HepG2 (cell line): ENCODE measurements around the gene UNC5B. TPM values are rescaled to one million over a fixed set of nuclear protein-coding genes. Genes with fewer than 3 reads are reported as not detected.

Experiments used
- CBX5 ChIP-seq: sonication (generic); formaldehyde crosslinking; IDR thresholded peaks from 2 replicates; pipeline ENCODE4 v1.4.0; 2020; ENCODE audit warnings: missing genetic modification reagents, borderline replicate concordance
- EED ChIP-seq: sonication (generic); formaldehyde crosslinking; IDR thresholded peaks from 2 replicates; pipeline ENCODE4 v1.5.0; 2020; ENCODE audit warnings: mild to moderate bottlenecking, missing genetic modification reagents
- ERF ChIP-seq: IDR thresholded peaks from 2 replicates; pipeline ENCODE4 v1.6.1; 2018; ENCODE audit warnings: missing biosample characterization, missing genetic modification reagents
- HDAC2 ChIP-seq: sonication (generic); formaldehyde crosslinking; IDR thresholded peaks from 2 replicates; pipeline ENCODE4 v1.4.0; 2020; ENCODE audit warnings: missing genetic modification reagents
- KDM2A ChIP-seq: sonication (generic); formaldehyde crosslinking; IDR thresholded peaks from 2 replicates; pipeline ENCODE4 v1.4.0; 2020; ENCODE audit warnings: low read depth, missing genetic modification reagents, borderline replicate concordance
- KMT2B ChIP-seq: IDR thresholded peaks from 2 replicates; pipeline ENCODE4 v1.6.1; 2016; ENCODE audit warnings: missing genetic modification reagents, missing compliant biosample characterization
- POLR2G ChIP-seq: fragments of 200-400 bp; formaldehyde crosslinking; IDR thresholded peaks from 2 replicates; pipeline ENCODE4 v1.6.1; 2018; ENCODE audit warnings: mild to moderate bottlenecking, low read depth, low read length, moderate library complexity
- RARA ChIP-seq: IDR thresholded peaks from 2 replicates; pipeline ENCODE4 v1.6.1; 2016; ENCODE audit warnings: missing genetic modification reagents, missing compliant biosample characterization
- RBFOX2 ChIP-seq: fragments of 200-400 bp; formaldehyde crosslinking; IDR thresholded peaks from 2 replicates; pipeline ENCODE4 v1.6.1; 2017; ENCODE audit warnings: low read depth, mild to moderate bottlenecking, low read length
- SOX5 ChIP-seq: IDR thresholded peaks from 2 replicates; pipeline ENCODE4 v1.6.1; 2016; ENCODE audit warnings: borderline replicate concordance
- TARDBP ChIP-seq: sonication (generic); formaldehyde crosslinking; IDR thresholded peaks from 2 replicates; pipeline ENCODE4 v1.8.0; 2022; ENCODE audit warnings: mild to moderate bottlenecking, missing genetic modification reagents
- ZNF225 ChIP-seq: sonication (generic); formaldehyde crosslinking; IDR thresholded peaks from 2 replicates; pipeline ENCODE4 v1.4.0; 2020; ENCODE audit warnings: mild to moderate bottlenecking, missing genetic modification reagents
- ZNF350 ChIP-seq: sonication (generic); formaldehyde crosslinking; IDR thresholded peaks from 2 replicates; pipeline ENCODE4 v1.4.0; 2020; ENCODE audit warnings: mild to moderate bottlenecking, low read depth, missing genetic modification reagents, borderline replicate concordance
- polyA plus RNA-seq, 8 experiments: library from polyadenylated mRNA; depleted of rRNA in 3 of 8; stranded (reverse) in 7 of 8; unstranded in 1 of 8; fragments of >200 nt; fragmentation: Illumina TruSeq in 4 of 8; extraction: Trizol in 4 of 8; gene quantifications; 2 replicates each; pipeline versions ENCODE4 v1.2.1 to v1.2.3, GENCODE V29; 2011 to 2016; ENCODE audit warnings: low read depth in 4 of 8, missing spikeins in 1 of 8, mixed read lengths in 1 of 8; ENCODE audit not compliant: insufficient read depth in 1 of 8
- total RNA-seq, 5 experiments: library from RNA; depleted of rRNA; stranded (reverse); fragments of >200 nt; fragmentation: Illumina TruSeq; extraction: Trizol; gene quantifications; 2 replicates each; pipeline ENCODE4 v1.2.3, GENCODE V29; 2016; ENCODE audit warnings: low read depth in 1 of 5
- TF ChIP-seq, protein P1 (sequence below): sonication (generic); formaldehyde crosslinking; IDR thresholded peaks from 2 replicates; pipeline ENCODE4 v1.4.0; 2020; ENCODE audit warnings: missing genetic modification reagents, borderline replicate concordance
- TF ChIP-seq, protein P2 (sequence below): sonication (generic); formaldehyde crosslinking; IDR thresholded peaks from 2 replicates; pipeline ENCODE4 v1.8.0; 2022; ENCODE audit warnings: mild to moderate bottlenecking, missing genetic modification reagents, moderate library complexity
- TF ChIP-seq, protein P3 (sequence below): sonication (generic); formaldehyde crosslinking; IDR thresholded peaks from 2 replicates; pipeline ENCODE4 v1.4.0; 2020; ENCODE audit warnings: missing genetic modification reagents, borderline replicate concordance
- TF ChIP-seq, protein P4 (sequence below): IDR thresholded peaks from 2 replicates; pipeline ENCODE4 v1.6.1; 2016; ENCODE audit warnings: missing compliant biosample characterization, missing genetic modification reagents, borderline replicate concordance
- TF ChIP-seq, protein P5 (sequence below): sonication (generic); formaldehyde crosslinking; IDR thresholded peaks from 2 replicates; pipeline ENCODE4 v1.4.0; 2020; ENCODE audit warnings: missing genetic modification reagents
- TF ChIP-seq, protein P6 (sequence below): sonication (generic); IDR thresholded peaks from 2 replicates; pipeline ENCODE4 v1.6.1; 2016; ENCODE audit warnings: low read depth, borderline replicate concordance

UNC5B gene
- total and polyA plus RNA-seq, 2 of the 13 experiments (the other 11 are each of a cell fraction or from before 2014, with no cell fraction given) = 0.07 TPM

DNA sequence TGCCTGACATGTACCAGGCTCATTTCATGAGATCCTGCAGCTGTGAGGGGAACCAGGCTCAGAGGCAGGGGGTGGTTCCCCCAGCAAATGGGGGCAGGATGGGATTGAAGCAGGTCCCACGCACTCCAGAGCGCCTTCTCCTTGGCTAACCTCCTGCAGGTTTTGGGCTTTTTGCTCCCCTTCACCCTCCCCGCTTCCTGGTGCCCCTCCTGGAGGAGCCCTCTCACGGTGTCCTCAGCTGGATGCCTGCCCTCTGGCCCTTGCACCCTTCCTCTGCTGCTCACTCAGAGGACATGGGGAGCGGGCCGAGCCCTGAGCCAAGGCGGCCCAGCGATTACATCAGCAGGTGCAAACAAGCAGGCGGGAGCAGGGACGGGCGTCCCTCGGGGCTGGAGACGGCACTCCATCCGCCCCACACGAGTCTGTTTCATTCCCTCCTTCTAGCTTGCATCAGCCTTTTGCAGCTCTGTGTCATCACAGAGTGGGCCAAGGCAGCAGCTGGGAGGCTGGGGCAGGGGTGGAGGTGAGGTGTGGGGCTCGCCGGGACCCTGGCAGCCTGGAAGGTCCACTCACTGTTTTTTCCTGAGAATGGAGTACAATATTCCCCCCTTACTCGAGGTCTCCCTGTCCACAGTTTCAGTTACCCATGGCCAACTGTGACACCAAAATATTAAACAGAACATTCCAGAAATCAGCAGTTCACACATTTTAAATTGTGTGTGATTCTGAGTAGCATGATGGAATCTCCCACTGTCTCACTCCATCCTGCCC, 54.0 kb downstream of the UNC5B start (continued):
- no peak for TF ChIP-seq HDAC2
- TF ChIP-seq KDM2A = 0 out of 2 replicates have a peak, but pooled peaks have one; percentile 35
- TF ChIP-seq, protein P1, sequence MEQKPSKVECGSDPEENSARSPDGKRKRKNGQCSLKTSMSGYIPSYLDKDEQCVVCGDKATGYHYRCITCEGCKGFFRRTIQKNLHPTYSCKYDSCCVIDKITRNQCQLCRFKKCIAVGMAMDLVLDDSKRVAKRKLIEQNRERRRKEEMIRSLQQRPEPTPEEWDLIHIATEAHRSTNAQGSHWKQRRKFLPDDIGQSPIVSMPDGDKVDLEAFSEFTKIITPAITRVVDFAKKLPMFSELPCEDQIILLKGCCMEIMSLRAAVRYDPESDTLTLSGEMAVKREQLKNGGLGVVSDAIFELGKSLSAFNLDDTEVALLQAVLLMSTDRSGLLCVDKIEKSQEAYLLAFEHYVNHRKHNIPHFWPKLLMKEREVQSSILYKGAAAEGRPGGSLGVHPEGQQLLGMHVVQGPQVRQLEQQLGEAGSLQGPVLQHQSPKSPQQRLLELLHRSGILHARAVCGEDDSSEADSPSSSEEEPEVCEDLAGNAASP (CRISPR knock-in tag) = peak; percentile 44; the same call in 1 of the 2 replicates
- TF ChIP-seq KMT2B = no peak
- no peak for TF ChIP-seq SOX5 (CRISPR knock-in tag)
- TF ChIP-seq, protein P2, sequence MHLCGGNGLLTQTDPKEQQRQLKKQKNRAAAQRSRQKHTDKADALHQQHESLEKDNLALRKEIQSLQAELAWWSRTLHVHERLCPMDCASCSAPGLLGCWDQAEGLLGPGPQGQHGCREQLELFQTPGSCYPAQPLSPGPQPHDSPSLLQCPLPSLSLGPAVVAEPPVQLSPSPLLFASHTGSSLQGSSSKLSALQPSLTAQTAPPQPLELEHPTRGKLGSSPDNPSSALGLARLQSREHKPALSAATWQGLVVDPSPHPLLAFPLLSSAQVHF (CRISPR knock-in tag) = no peak
- 0 out of 2 replicates have a peak, but pooled peaks have one; percentile 42 for TF ChIP-seq ERF (CRISPR knock-in tag)
- TF ChIP-seq, protein P3, sequence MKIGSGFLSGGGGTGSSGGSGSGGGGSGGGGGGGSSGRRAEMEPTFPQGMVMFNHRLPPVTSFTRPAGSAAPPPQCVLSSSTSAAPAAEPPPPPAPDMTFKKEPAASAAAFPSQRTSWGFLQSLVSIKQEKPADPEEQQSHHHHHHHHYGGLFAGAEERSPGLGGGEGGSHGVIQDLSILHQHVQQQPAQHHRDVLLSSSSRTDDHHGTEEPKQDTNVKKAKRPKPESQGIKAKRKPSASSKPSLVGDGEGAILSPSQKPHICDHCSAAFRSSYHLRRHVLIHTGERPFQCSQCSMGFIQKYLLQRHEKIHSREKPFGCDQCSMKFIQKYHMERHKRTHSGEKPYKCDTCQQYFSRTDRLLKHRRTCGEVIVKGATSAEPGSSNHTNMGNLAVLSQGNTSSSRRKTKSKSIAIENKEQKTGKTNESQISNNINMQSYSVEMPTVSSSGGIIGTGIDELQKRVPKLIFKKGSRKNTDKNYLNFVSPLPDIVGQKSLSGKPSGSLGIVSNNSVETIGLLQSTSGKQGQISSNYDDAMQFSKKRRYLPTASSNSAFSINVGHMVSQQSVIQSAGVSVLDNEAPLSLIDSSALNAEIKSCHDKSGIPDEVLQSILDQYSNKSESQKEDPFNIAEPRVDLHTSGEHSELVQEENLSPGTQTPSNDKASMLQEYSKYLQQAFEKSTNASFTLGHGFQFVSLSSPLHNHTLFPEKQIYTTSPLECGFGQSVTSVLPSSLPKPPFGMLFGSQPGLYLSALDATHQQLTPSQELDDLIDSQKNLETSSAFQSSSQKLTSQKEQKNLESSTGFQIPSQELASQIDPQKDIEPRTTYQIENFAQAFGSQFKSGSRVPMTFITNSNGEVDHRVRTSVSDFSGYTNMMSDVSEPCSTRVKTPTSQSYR (CRISPR knock-in tag) = peak; percentile 54; the same call in 1 of the 2 replicates
- TF ChIP-seq, protein P4, sequence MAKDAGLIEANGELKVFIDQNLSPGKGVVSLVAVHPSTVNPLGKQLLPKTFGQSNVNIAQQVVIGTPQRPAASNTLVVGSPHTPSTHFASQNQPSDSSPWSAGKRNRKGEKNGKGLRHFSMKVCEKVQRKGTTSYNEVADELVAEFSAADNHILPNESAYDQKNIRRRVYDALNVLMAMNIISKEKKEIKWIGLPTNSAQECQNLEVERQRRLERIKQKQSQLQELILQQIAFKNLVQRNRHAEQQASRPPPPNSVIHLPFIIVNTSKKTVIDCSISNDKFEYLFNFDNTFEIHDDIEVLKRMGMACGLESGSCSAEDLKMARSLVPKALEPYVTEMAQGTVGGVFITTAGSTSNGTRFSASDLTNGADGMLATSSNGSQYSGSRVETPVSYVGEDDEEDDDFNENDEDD (CRISPR knock-in tag) = peak; percentile 64; the same call in 1 of the 2 replicates
- peak; percentile 74; the same call in 1 of the 2 replicates for TF ChIP-seq CBX5 (CRISPR knock-in tag)
- peak; percentile 83 for TF ChIP-seq ZNF350 (CRISPR knock-in tag)
- TF ChIP-seq, protein P5, sequence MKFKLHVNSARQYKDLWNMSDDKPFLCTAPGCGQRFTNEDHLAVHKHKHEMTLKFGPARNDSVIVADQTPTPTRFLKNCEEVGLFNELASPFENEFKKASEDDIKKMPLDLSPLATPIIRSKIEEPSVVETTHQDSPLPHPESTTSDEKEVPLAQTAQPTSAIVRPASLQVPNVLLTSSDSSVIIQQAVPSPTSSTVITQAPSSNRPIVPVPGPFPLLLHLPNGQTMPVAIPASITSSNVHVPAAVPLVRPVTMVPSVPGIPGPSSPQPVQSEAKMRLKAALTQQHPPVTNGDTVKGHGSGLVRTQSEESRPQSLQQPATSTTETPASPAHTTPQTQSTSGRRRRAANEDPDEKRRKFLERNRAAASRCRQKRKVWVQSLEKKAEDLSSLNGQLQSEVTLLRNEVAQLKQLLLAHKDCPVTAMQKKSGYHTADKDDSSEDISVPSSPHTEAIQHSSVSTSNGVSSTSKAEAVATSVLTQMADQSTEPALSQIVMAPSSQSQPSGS (CRISPR knock-in tag) = peak; percentile 60; the same call in 1 of the 2 replicates
- TF ChIP-seq RARA (CRISPR knock-in tag) = peak; percentile 39; the same call in 1 of the 2 replicates
- peak; percentile 68; the same call in 1 of the 2 replicates for TF ChIP-seq ZNF225 (CRISPR knock-in tag)
- 0 out of 2 replicates have a peak, but pooled peaks have one; percentile 20 for TF ChIP-seq TARDBP
- TF ChIP-seq RBFOX2 = peak; percentile 54
- TF ChIP-seq, protein P6, sequence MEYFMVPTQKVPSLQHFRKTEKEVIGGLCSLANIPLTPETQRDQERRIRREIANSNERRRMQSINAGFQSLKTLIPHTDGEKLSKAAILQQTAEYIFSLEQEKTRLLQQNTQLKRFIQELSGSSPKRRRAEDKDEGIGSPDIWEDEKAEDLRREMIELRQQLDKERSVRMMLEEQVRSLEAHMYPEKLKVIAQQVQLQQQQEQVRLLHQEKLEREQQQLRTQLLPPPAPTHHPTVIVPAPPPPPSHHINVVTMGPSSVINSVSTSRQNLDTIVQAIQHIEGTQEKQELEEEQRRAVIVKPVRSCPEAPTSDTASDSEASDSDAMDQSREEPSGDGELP = no peak; the same call in 1 of the 2 replicates
- TF ChIP-seq POLR2G = peak; percentile 41; the same call in 1 of the 2 replicates
- TF ChIP-seq EED (CRISPR knock-in tag) = peak; percentile 82
